HG03442 (cell line): ENCODE results near the gene ST3GAL2.

Experiments used
- ATAC-seq: cut with Tn5 transposase; IDR thresholded peaks from one replicate; pipeline ENCODE4 v1.9.1; 2021; ENCODE audit warnings: mild to moderate bottlenecking, moderate library complexity; ENCODE audit not compliant: unreplicated experiment

The ST3GAL2 gene

DNA sequence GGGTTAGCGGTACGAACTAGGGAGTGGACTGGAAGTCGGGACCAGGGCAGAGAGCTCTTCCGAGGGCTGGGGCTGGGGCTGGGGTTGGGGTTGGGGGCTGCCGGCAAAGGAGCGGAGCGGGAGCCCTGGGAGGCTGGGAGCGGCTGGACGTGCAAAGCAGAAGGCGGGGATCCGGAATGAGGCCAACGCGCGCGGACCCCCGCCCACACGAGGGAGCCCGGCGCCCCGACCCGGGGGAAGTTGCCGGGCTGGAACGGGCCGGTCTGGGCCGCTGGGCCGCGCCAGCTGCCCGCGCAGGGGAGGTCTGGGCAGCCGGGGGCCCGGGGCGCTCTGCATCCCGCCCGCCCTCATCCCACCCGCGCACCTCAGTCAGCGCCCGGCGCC lies 323 bp downstream of the ST3GAL2 start:
- ATAC-seq: no peak

DNA sequence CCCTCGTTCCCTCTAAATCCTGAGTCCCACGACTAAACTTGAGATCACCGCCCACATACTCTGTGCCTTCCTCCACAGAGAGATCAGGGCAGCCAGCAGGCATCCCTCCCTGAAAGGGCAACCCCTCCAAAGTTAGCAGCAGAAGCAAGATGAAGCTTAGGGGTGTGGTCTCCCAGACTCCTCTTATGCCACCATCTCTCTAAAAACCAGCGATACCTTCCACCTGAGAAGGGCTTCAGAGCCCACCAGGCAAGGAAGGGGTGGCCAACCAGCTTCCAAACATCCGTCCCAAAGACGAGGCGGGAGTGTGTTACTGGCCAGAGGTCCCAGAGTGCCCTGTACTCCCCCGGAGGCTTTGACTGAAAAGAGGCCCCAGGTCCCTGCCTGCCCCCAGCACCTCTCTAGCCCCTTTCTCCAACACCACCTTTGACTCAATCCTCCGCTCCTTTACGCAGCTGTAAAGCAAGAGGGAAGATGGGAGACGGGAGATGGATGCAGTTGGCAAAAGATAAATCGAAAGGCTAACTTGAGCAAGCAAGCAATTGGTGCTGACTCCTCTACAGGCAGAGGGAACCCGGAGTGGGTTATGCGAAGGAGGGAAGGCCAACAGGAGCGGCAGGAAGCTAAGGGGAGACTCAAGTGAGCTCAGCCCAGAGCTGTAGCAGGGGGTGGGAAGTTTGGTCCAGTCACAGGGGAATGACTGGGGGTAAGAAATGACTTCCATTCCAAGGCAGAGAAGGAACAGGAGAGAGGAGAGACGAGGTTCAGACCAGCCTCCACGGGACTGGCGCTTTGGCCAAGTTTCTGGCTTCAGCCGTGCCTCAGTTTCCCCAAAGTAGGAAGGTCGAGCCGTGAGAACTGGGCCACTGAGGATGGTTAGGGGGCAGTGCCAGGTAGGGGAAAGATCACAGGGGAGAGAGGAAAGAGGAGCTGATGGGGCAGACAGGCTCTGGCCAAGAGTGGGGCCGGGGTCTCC lies 1.0 kb downstream of the ST3GAL2 start:
- no peak for ATAC-seq

DNA sequence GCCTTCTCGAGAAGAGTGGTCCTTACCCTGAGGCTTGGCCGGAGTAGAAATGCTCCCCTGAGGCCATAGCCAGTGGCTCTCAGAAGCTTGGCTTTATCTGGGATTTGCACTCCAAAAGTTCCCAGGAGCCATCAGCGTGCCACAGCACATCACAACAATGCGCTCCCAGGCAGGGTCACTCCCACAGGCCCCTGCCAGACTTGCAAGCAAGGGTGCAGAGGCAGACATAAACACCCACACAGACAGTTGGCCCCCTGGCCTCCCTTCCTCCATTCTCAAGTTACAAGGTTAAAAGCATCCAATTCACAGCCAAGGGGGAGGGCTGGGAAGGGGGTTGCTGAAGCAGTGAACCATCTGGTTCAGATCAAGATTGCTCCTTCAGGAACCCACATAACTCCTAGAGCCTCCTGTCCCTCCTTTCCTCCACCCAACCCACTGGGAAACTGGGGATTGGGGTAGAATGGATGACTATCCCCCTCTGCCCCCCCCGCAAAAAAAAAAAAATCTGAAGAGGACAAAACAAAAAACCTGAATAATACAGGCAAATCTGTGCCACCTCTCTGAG lies 1.8 kb downstream of the ST3GAL2 start:
- no peak for ATAC-seq

DNA sequence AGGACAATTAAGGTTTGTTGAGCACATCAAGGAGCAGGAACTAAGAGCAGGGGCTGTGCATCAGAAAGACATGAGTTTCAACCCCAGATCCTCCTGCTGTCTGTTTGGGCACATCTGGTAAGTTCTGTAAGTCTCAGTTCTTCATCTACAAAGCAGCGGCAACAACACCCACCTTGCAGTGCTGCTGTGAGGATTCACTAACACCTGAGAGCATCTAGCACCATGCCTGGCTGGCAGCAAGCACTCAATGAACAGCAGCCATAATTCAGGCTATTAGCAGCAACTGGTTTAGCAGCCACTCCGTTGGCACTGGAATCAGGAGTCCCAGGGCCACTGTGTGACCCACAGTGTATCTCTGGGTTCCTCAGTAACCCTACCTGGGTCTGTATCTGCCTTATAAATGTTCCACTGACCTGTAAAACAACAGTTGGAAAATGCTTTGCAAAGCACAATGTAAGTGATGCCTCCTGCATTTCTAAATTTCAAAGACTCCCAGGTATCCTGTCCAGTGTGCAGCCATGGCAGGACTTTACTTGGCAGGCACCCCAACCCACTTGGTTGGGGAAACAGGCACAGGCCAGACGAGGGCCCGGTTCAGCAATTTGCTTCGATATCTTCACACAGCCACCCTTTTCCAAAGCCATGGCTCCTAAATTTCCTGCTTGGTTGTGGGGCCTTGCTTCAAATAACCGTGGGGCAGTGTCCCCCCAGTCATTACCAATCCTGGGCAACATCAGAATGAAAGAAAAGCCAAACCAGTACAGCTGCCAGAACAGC lies 4.2 kb downstream of the ST3GAL2 start:
- ATAC-seq: no peak

DNA sequence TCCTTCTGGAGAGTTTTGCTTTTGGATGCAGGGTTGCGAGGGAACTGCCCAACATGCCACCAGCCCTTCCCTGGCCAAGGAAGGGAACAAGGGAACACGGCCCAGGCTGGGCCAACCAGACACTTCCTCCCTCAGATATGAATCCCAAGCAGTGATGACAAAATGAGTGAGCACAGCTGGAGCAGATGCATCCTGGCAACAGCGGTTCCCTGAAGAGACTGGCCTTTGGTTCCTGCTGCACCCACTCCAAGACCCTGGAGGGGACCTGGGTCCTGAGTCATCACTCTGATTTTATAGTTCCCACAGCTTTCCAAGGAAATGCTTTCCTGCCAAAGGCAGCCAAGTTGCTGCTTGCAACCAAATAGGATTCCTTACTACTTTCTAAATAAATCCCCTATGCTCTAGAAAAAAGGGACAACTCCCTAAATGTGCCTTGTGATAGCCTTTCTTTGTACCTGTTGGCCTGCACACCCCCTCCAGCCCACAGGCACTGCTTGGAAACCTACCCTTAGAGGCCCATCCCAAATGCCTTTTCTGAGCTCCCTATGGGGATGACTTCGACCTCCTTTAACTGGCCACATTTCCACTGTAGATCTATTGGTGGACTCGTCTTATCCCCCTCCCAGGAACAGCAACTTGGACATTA lies 5.3 kb downstream of the ST3GAL2 start:
- ATAC-seq: no peak

DNA sequence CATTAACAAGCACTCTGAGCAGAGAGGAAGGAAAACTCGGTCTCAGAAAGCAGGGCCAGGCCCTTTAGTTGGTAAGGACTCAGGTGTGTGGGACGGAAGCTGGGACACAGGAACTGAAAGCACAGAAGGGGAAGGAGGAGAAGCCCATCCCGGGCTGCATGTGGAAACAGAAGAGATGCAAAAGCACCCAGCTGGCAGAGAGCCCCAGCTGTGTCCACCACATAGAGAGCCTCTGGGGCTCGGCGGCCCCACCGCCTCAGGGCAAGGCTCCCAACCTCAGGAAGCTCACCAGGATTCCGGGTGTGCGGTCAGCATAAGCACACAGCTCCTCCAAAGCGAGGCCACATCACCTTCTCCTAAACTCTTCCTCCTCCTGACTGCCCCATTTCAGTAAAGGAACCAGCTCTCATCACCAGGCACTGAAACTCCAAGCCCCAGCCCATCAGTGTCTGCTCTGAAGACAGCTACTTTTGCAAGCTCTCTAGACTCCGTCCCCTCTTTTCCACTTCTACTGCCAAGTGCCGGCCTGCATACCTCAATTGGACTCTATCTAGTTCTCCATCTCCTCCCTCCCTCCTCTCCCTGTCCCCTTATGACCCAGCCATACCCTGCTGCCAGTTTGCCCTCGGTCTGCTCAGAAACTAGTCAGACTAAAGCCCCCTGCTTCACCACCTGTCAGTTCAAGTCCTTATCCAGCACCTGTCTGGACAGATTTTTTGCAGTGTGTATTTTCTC lies 6.0 kb downstream of the ST3GAL2 start:
- ATAC-seq: no peak

DNA sequence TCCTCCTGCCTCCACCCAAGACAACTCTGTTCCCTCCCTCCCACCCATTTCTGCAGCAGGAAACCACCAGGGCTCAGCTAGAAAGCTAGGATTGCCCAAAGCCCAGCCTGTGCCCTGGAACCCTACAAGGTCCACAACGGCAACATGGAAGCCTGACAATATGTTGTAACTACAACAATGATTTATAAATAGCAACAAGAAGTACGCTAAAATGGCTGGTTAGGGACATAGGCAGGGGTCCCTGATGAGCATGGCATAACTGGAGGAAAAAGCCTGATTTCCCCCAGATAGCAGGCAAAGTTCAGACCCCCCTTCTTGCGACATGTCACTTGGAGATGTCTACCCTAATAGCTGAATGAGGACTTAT lies 6.6 kb downstream of the ST3GAL2 start:
- ATAC-seq: no peak

DNA sequence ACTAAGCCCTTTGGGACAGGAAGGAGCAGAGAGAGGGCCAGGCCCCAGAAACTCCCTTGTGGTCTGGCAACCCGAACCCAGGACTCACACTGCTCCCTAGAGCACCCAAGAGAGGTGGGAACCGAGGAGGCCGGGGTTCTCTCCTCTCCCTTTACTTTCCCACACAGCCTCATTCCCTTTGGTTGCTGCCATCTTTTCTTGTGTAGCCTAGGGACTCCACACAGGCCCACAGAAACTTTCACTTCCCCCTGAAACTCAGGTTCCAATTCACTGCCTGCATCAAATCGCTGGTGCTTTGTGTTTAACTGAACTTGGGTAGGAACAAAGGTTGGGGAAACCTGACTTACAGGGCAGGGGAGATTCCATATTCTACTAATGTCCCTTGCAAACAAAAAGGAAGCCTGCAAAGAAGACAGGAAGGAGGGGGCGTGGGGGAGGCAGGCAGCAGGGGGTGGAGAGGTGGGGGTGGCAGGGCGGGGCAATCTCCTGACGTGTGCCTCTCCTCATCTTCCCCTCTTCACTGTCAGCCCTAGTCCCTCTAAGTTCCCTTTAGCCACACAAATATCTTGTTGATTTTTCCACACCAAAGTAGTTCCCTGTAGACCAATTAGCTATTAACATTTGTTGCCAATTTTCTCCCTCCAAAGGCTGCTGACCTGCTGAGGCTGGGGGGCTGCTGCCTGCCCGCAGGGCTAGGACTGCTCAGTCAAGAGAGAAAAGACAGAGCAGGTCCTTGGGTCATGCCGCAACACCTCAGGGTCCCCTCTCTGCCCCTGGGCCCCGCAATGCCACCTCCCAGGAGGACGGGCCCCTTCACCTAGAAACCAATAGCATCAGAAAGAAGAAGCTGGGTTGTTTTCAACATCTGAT lies 8.0 kb downstream of the ST3GAL2 start:
- peak; percentile 55 for ATAC-seq

DNA sequence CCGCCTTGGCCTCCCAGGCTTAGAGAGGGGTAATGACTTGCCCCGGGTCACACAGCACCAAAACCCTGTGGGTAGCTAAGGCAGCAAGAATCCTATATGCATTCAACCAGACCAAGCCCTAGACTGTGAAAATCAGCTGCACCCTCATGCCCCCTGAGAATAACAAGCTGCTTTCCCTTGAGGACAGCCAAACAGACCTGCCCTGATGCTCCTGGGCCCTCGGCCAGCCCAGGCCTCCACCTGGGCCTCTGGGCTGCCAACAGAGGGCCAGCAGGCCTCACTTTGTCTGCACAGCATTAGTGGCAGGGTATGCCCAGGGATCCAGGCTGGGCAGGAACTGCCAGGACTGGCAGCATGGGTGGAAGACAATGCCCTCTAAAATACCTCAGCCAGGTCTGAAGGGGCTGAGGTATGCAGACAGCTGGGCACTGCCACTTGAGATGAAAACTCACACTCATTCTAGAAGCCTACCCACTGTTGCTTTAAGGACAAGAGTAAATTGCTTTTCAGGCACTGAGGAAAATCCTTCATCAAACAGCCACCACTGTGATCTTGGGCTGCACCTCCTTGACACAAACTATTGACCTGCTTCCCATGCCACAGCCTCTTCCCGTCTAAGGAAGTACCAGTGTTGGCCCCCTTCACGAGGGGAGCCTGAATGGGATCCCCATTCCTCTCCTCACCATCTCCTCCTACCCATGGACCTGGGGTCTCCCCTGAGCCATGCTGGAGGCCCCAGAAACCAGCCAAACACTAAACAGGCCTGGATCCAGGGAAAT lies 8.8 kb downstream of the ST3GAL2 start:
- no peak for ATAC-seq

DNA sequence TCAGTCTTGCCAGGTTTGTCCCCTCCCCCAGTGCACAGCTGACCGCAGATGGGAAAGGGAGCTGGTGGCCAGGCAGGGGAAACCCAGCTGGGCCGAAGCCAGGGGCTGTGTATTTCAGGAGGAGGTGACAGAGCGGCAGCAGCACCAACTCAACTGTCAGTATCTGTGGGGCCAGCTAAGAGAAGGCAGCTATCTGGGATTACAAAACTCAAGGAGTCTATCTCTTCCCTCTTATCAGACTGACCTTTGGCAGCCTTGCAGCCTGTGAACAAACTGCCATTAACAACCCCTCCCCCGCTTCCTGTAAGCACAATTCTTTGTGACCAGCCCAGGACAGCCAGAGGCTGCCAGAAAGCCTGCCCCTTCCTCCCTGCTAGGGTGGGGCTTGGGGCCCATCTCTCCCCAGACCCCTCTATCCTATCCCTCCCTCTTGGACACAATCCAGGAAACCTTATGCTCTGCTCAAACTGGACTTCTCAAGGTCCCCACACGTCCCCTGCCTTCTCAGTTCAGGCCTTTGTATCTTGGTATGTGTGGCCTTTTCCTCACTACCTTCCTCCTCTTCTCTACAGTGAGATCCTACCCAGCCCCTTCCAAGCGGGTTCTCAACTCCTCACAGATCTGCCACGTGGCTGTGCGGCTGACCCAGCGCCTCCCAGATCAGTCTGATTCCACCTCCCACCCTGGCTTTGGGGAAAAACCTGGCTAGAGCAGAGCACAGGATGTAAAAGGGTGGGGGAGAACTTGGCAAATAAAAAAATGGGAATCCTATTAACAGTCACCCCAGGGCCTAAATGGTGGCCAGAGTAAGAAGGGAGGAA lies 10.5 kb downstream of the ST3GAL2 start:
- peak; percentile 25 for ATAC-seq

DNA sequence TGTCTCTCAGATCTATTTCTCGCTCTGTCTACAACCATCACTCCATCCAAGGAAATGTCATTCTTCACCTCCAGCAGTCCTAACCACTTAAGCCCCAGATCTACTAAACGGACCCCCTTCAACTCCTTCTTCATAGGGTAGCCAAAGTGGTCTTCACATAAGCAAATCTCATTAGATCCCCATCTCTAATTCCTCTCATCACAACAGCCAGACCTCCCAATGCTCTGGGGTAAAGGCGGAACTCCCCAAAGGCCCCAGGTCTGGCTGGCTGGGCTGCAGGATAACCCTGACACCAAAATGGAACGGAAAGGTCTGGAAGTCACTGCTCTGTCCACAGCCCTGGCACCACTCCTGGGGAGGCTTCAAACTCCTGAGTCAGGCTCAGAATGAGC lies 11.1 kb downstream of the ST3GAL2 start:
- no peak for ATAC-seq

DNA sequence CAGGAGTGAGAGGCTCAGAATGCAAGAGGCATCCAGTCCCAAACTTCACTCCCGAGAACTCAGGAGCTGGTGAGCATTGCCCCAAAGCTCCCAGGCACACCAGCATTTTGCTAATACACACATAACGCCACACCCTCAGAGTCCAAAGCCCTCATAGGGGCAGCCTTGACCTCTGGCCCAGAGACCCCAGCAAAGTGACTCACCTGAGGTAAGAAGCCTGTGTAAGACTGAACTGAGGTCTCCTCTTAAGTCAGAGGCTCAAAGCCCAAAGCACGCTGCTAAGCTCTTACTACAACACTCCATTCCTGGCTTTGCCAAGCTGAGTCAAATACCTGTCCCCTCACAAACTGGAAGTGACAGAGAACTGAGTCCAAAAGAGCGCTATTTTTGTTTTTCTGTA lies 16.4 kb downstream of the ST3GAL2 start:
- no peak for ATAC-seq

DNA sequence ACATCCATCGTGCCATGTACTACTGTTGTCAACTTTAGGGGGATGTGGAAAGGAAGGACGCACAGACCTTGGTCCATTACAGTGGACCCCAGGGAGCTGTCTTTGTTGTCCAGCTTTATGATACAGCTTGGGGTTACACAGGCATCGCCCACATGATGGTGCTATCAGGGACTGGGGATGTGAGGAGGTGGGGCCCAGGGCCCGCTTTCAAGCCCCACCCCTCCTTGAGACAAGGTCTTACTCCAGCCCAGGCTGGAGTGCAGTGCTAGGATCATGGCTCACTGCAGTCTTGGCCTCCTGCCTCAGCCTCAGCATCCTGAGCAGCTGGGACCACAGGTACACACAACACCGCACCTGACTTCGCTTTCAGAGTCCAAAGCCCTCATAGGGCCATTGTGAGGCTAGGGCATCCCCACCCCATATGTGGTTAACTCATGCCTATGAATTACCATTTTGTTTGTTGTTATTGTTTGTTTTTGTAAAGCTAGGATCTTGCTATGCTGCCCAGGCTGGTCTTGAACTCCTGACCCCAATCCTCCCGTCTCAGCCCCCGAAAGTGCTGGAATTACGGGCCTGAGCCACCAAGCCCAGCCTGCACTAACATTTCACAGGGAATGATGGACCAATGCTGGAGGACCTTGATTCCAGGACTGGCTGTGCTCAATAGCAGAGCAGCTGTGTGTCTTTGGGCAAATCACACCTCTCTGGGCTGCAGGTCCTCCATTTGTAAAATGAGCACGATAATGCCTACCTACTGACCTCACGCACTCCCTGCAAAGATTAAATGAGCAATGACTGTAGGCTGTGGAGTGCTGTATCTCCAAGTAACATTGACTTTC lies 17.2 kb downstream of the ST3GAL2 start:
- ATAC-seq: no peak

DNA sequence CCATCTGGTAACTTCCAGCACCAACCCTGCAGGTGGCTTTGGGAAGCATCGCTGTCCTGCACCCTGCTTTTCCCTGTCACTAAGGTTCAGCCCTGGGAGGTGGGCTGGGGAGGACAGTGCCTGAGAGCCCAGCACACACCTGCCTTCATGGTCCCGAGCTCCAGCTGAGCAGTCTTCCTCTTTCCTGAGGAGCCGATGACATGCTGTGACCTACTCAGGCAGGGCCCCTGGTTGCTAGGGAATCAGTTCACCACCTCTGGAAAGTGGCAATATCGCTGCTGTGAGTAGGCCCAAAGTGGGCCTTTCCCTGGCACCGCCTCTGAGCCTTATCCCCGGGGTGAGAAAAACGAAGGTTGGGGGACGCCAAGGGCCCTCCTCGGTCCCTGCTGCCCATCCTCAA lies 17.9 kb downstream of the ST3GAL2 start:
- no peak for ATAC-seq

DNA sequence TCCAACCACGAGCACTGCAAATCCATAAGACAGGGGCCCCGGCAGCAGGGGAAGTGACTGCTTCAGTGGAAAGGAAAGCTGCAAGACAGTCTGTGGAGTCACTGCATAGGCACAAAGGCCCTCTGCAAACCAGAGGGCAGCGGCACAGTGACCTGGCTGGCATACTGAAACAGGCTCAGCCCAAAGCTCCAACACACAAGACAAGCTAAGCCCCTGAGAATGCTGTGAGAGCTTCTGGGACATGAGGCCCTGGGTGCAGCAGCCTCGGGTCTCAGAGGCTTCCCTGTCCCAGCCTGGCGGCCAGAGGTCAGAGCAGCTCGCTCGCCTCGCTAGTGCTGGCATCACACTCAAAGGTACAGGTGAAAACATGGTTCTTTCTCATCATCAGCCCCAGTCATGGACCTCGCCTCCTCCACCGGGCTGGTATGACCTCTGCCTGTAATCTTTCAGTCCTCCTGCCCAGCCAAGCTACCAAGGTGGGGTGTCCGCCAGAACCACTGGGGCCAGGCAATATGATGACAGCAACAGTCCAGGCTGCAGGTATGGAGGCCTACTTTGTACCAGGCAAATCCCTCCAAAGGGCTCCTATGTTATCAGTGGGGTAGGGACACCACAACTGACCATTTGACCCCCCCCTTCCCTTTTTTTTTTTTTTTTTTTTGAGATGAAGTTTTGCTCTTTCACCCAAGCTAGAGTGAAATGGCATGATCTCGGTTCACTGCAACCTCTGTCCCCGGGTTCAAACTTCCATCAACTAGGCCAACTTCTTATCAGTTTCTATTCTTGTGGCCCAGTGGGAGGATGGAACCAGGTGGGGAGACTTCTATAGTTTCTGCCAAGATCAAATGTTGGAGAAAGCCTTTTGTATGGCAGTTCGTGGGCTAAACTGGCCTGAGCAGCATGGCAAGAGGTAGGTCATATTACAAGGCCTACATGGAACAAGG lies 19.2 kb downstream of the ST3GAL2 start:
- ATAC-seq: no peak

DNA sequence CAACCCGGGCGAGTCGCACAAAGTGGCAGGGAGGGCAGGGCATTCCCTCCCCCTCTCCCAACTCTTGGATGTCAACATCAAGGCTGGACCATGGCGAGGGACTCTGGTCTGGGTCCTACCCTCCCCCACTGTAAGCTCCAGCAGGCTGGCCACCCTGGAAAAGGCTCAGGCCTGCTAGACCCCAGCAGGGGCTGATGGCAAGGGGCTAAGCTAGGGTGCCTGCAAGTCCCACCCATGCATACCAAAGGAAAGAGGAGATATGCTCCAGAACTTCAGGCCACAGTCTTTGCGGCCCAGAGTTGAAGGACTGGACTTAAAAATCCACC lies 19.9 kb downstream of the ST3GAL2 start:
- no peak for ATAC-seq
